HCT116 (cell line): ENCODE data around the gene CBFA2T3. TPM values are rescaled to one million over a fixed set of nuclear protein-coding genes. Genes with fewer than 3 reads are reported as not detected.

Experiments used
- ATAC-seq: fragments of 200-7000 bp; cut with Tn5 transposase; 2 replicates; pipeline ENCODE4 v1.9.1; 2020; ENCODE audit warnings: mild to moderate bottlenecking, moderate library complexity
- BruUV-seq: library from RNA; stranded (reverse); fragments of 400-500 nt; replicated peaks from 2 replicates; lab custom pipeline; 2021; lab: Mats Ljungman, UMichigan
- CTCF ChIA-PET: fragments of 300-600 bp; sonication (Branson Sonifier 250); formaldehyde crosslinking; loops from one replicate; lab custom pipeline; 2021; ENCODE audit warnings: antibody characterized with exemption; lab: Charles Lee
- POLR2A ChIA-PET: fragments of 300-600, 350-600 bp; sonication (Branson Sonifier 250); formaldehyde crosslinking; loops from one replicate; lab custom pipeline; 2021; ENCODE audit warnings: antibody characterized with exemption; lab: Charles Lee
- RAD21 ChIA-PET, 2 experiments: fragments of 300-600 bp; sonication (Branson Sonifier 250); formaldehyde crosslinking; loops; one replicate each; lab custom pipeline; 2023; ENCODE audit warnings: low total read pairs in 2 of 2; ENCODE audit not compliant: uncharacterized antibody in 2 of 2, unreplicated experiment in 2 of 2, low non-redundant PET in 1 of 2; lab: Charles Lee
- DNase-seq: peaks from one replicate; pipeline ENCODE4 v3.0.0-alpha.2; 2010; ENCODE audit warnings: low read depth, low spot score
- H2AFZ ChIP-seq: fragments of 200-600 bp; shearing (Covaris generic), sonication (generic); 2 replicates; pipeline ENCODE4 v1.6.1; 2017; ENCODE audit warnings: low read depth, mixed run types, mixed read lengths, antibody characterized with exemption, low read length; ENCODE audit not compliant: poor library complexity, severe bottlenecking
- H3K27ac ChIP-seq: 2 replicates; pipeline ENCODE4 v1.5.1; 2012; ENCODE audit warnings: low read depth, low read length
- H3K27me3 ChIP-seq: fragments of 200-600 bp; sonication (generic); 2 replicates; pipeline ENCODE4 v1.6.1; 2016; ENCODE audit warnings: mixed run types, low read length, mixed read lengths; ENCODE audit not compliant: insufficient read depth
- H3K36me3 ChIP-seq, 2 experiments: fragments of 200-500 bp in 1 of 2; fragments of 200-600 bp in 1 of 2; sonication (Bioruptor generic) in 1 of 2; sonication (generic) in 1 of 2; 2 replicates each; pipeline versions ENCODE4 v1.5.1 to v1.6.1; 2014 to 2016; ENCODE audit warnings: low read length in 2 of 2, inconsistent platforms in 1 of 2, mixed read lengths in 1 of 2, mixed run types in 1 of 2; ENCODE audit not compliant: insufficient read depth in 2 of 2, control insufficient read depth in 1 of 2
- H3K4me1 ChIP-seq, 2 experiments: fragments of 200-600 bp in 1 of 2; sonication (generic) in 1 of 2; 2 replicates each; pipeline versions ENCODE4 v1.5.1 to v1.6.1; 2012 to 2017; ENCODE audit warnings: low read length in 2 of 2, inconsistent platforms in 1 of 2, mild to moderate bottlenecking in 1 of 2, mixed read lengths in 1 of 2, mixed run types in 1 of 2, moderate library complexity in 1 of 2; ENCODE audit not compliant: insufficient read depth in 2 of 2, control insufficient read depth in 1 of 2
- H3K4me2 ChIP-seq: fragments of 200-600 bp; sonication (generic); 2 replicates; pipeline ENCODE4 v1.6.1; 2017; ENCODE audit warnings: mixed run types, low read length, mixed read lengths
- H3K4me3 ChIP-seq, 2 experiments: fragments of 200-600 bp in 1 of 2; sonication (generic) in 1 of 2; replicated peaks in 1 of 2; 2 replicates each; pipeline ENCODE4 v1.5.1; 2011 to 2016; ENCODE audit warnings: low read length in 2 of 2, control low read depth in 1 of 2, low read depth in 1 of 2, mild to moderate bottlenecking in 1 of 2, mixed read lengths in 1 of 2, mixed run types in 1 of 2
- H3K79me2 ChIP-seq: fragments of 200-600 bp; sonication (generic); 2 replicates; pipeline ENCODE4 v1.6.1; 2017; ENCODE audit warnings: mild to moderate bottlenecking, mixed run types, low read length, moderate library complexity, mixed read lengths; ENCODE audit not compliant: insufficient read depth
- H3K9ac ChIP-seq: fragments of 200-600 bp; sonication (generic); 2 replicates; pipeline ENCODE4 v1.6.1; 2016; ENCODE audit warnings: low read length, mixed read lengths
- H3K9me2 ChIP-seq: fragments of 200-600 bp; sonication (generic), shearing (Covaris generic); 2 replicates; pipeline ENCODE4 v1.6.1; 2017; ENCODE audit warnings: mixed run types, mild to moderate bottlenecking, moderate library complexity; ENCODE audit not compliant: insufficient read depth
- H3K9me3 ChIP-seq, 2 experiments: fragments of 200-500 bp in 1 of 2; fragments of 200-600 bp in 1 of 2; sonication (Bioruptor generic) in 1 of 2; sonication (generic) in 1 of 2; 2 replicates each; pipeline ENCODE4 v1.6.1; 2014 to 2017; ENCODE audit warnings: low read length in 2 of 2, mixed read lengths in 2 of 2, inconsistent platforms in 1 of 2, low read depth in 1 of 2, mild to moderate bottlenecking in 1 of 2, mixed run types in 1 of 2, moderate library complexity in 1 of 2; ENCODE audit not compliant: control insufficient read depth in 1 of 2, insufficient read depth in 1 of 2
- H4K20me1 ChIP-seq: fragments of 200-600 bp; sonication (generic), shearing (Covaris generic); 2 replicates; pipeline ENCODE4 v1.6.1; 2017; ENCODE audit warnings: mixed run types, mild to moderate bottlenecking, moderate library complexity; ENCODE audit not compliant: insufficient read depth
- ATF3 ChIP-seq: IDR thresholded peaks from 2 replicates; pipeline ENCODE4 v1.6.1; 2012
- CEBPB ChIP-seq: IDR thresholded peaks from 2 replicates; pipeline ENCODE4 v1.6.1; 2012; ENCODE audit warnings: low read depth
- EGR1 ChIP-seq: IDR thresholded peaks from 2 replicates; pipeline ENCODE4 v1.6.1; 2012; ENCODE audit warnings: low read depth
- ELF1 ChIP-seq: IDR thresholded peaks from 2 replicates; pipeline ENCODE4 v1.6.1; 2012; ENCODE audit warnings: low read depth, borderline replicate concordance
- EZH2 ChIP-seq: fragments of 200-600 bp; sonication (generic); IDR thresholded peaks from 2 replicates; pipeline ENCODE4 v1.6.1; 2017; ENCODE audit warnings: antibody characterized with exemption, mixed run types
- EZH2phosphoT487 ChIP-seq: fragments of 200-600 bp; IDR thresholded peaks from 2 replicates; pipeline ENCODE4 v1.6.1; 2018; ENCODE audit warnings: antibody characterized with exemption, borderline replicate concordance
- MAX ChIP-seq: IDR thresholded peaks from 2 replicates; pipeline ENCODE4 v1.6.1; 2012
- POLR2A ChIP-seq: IDR thresholded peaks from 2 replicates; pipeline ENCODE4 v1.7.0; 2011; ENCODE audit warnings: borderline replicate concordance; ENCODE audit not compliant: insufficient read depth, insufficient read length; ENCODE audit errors: extremely low read depth
- RAD21 ChIP-seq: IDR thresholded peaks from 2 replicates; pipeline ENCODE4 v1.6.1; 2012; ENCODE audit warnings: low read depth, mild to moderate bottlenecking
- SP1 ChIP-seq: IDR thresholded peaks from 2 replicates; pipeline ENCODE4 v1.6.1; 2012; ENCODE audit warnings: low read depth
- ZBTB33 ChIP-seq: IDR thresholded peaks from 2 replicates; pipeline ENCODE4 v1.6.1; 2011; ENCODE audit warnings: mild to moderate bottlenecking, low read length, moderate library complexity; ENCODE audit not compliant: insufficient replicate concordance; ENCODE audit errors: extremely low read depth
- ZNF274 ChIP-seq: fragments of 200-500 bp; sonication (Bioruptor generic); IDR thresholded peaks from 2 replicates; pipeline ENCODE4 v1.6.1; 2014; ENCODE audit warnings: mild to moderate bottlenecking, low read depth, low read length, inconsistent platforms
- intact Hi-C: fragments of 100-400 bp; cut with micrococcal nuclease; formaldehyde crosslinking; loops from 2 replicates; pipeline ENCODE4 v1.10.0; 2022
- total RNA-seq: library from RNA; stranded (reverse); gene quantifications from one replicate; pipeline ENCODE4 v1.2.1, GENCODE V29; 2021; ENCODE audit not compliant: unreplicated experiment

CBFA2T3 gene
- total RNA-seq, 1 experiment from 2014 or later, result 19.1 TPM

GRCh38 chr16:88892065-88892464 is 84.9 kb downstream of the CBFA2T3 start:
- intact Hi-C loops, result no loop called here
- DNase-seq (no peak), ATAC-seq (no peak)
- Histone ChIP-seq H4K20me1 (no peaks in the 10 kb centered on the region), H3K4me2 (no peak overlapping the region), H3K9ac (no peak overlapping the region), H3K9me3 (no peaks in the 10 kb centered on the region), H2AFZ (no peak overlapping the region), H3K4me1 (peaks cover 0 to 11% of the 10 kb centered on the region in 2 experiments; a peak in 2 of 4 replicates), H3K9me2 (no peaks in the 10 kb centered on the region), H3K4me3 (no peak overlapping the region), H3K36me3 (no peaks in the 10 kb centered on the region; a peak in 2 of 4 replicates), H3K27me3 (no peaks in the 10 kb centered on the region), H3K79me2 (no peaks in the 10 kb centered on the region), H3K27ac (no peak overlapping the region)
- ChIA-PET CTCF (no interaction called here), POLR2A (no interaction called here), RAD21 (no interaction called here)
- BruUV-seq, result no TSS peak
- TF ChIP-seq CEBPB (no peak), ELF1 (no peak), EZH2 (no peak), POLR2A (no peak), EGR1 (no peak), SP1 (no peak), RAD21 (no peak), EZH2phosphoT487 (no peak), ATF3 (no peak), MAX (no peak), ZNF274 (no peak), ZBTB33 (no peak)
